ENCODE measurements around the gene C19orf85.

The C19orf85 gene

DNA sequence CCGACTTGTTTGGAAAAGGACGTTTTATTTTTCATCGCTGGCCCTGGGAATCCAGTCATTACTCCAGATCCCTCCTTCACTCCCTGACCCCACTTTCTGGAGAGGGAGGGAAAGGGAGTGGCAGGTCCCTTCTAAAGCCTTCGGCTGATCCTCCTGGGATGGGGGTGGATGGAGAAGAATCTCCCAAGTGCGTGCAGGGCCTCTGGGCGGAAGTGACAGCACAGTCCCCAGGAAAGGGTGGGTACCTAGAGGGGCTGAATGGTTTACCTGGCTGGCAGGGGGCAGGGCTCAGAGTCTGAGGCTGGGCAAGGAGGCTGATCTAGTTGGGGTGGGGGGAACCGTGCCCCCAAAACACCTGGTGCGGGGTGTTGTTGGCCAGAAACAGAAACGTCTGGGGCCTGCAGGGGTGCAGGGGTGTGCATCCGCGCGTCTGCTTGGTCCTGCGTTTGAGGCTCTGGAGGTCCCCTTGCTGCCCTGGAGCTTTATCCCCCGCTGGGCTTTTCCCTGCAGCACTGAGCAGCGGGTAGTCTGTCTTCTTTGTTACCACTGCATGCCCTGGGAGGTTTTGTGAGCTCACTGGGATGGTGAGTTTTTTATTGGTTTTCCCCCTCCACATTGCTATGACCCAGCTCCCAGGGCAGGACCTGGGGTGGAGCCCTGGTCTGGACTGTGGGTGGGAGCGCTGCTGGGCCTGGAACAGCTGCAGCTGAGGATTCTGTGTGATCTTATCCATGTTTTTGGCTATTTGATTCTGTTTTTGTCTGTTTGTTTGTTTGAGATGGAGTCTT, 8.9 kb upstream of the C19orf85 start:
- H3K27ac Mint-ChIP-seq: no peak overlapping the region
- H3K4me3 Mint-ChIP-seq: no peak overlapping the region
- H3K9me3 Mint-ChIP-seq: no peaks in the 10 kb centered on the region
- H3K36me3 Mint-ChIP-seq (ENCODE audit: low read depth): no peaks in the 10 kb centered on the region
- H3K27me3 Mint-ChIP-seq: no peaks in the 10 kb centered on the region
- H3K4me1 Mint-ChIP-seq (ENCODE audit: low read depth): peaks cover 16% of the 10 kb centered on the region

DNA sequence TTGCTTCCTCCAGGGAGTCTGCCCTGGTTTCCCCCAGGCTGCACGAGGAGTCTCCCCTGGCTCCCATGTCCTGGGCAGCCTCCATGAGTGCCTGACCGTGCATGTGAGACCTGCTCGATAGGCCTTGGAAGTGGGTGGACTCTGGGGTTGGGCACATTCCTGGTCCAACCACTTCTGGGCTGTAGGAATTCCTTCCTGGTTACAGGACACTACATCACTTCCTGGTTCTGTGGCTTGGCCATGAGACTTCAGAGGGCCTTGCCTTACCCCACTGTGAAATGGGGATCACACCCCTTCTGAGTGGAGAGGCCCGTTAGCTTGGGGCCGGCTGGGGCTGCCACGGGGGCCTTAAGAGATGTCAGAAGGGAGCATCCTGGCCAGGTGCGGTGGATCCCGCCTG, 7.9 kb upstream of the C19orf85 start:
- Mint-ChIP-seq H3K9me3 (no peaks in the 10 kb centered on the region), H3K27me3 (no peaks in the 10 kb centered on the region), H3K27ac (no peak overlapping the region), H3K4me1 (ENCODE audit: low read depth) (peaks cover 7% of the 10 kb centered on the region), H3K36me3 (ENCODE audit: low read depth) (no peaks in the 10 kb centered on the region), H3K4me3 (no peak overlapping the region)

DNA sequence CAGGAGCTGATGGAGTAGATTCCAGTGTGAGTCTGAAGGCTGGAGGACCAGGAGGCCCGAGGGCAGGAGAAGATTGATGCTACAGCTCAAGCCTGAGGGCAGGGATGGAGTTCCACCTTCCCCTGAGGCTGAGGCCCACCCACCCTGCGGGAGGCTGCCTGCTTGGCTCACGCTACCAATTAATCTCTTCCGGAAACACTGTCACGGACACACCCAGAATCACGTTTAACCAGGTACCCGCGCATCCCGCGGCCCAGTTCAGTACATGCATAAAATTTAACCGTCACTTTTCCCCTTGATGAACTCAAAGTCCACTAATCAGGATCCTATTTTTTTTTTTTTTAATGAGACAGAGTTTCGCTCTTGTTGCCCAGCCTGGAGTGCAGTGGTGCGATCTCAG, 6.7 kb upstream of the C19orf85 start:
- Mint-ChIP-seq H3K27ac (no peak overlapping the region), H3K27me3 (no peaks in the 10 kb centered on the region), H3K4me3 (no peak overlapping the region), H3K36me3 (ENCODE audit: low read depth) (no peaks in the 10 kb centered on the region), H3K4me1 (ENCODE audit: low read depth) (peaks cover 7% of the 10 kb centered on the region), H3K9me3 (no peaks in the 10 kb centered on the region)

DNA sequence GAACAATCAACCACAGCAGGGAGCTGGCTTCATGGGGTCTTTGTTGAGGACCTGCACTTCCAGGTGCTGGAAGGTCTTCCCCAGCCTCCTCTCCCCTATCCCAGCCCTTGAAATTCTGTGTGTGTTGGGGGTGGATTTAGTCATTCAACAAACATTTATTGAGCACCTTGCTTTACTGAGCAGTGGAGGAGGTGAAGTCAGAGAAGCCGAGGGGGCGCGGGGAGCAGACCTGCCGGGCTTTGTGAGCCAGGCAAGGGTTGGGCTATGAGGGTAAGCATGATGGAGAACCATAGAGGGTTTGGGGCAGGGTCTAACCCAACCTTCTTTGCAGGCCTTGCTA, 3.5 kb upstream of the C19orf85 start:
- Mint-ChIP-seq H3K4me3 (no peak overlapping the region), H3K4me1 (ENCODE audit: low read depth) (no peaks in the 10 kb centered on the region), H3K27me3 (no peaks in the 10 kb centered on the region), H3K27ac (no peak overlapping the region), H3K9me3 (no peaks in the 10 kb centered on the region), H3K36me3 (ENCODE audit: low read depth) (no peaks in the 10 kb centered on the region)

DNA sequence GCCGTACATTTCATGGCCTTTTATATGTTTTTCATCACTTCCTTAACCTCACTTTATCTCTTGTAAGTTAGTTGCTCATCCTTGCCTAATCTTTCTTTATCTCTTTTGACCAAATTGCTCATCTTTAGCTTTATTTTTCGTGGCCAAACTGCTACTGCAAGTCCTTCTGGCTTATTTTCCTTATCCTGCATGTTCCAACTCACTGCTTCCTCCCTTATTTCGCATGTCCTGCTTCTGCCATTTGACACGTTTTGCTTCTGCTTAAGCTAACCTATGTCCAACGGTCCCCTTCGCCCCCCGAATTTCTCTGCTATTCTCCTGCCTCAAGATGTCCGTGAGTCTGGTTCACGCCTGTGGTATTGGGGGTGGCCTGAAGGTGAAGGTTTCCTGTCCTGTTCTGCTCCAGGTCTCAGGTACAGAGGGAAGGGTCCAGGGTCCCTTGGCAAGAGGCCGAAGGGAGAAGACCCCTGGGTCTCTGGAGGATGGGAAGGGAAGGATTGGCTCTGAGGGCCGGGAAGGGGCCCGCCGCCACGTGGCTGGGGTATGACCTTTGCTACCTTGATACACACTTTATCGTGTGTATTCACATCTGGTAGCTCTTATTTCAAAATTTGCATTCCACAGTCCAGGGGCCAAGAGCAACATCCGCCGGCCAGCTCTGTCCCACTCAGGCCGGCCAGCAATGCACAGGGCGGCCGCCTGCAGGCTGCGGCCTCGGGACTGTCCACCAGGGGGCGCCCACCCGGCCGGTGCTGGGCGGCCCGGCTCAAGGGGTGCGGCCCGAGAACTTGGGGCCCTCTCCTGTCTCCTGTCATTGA, 2.9 kb upstream of the C19orf85 start:
- H3K27ac Mint-ChIP-seq: no peak overlapping the region
- H3K4me3 Mint-ChIP-seq: no peak overlapping the region
- no peaks in the 10 kb centered on the region for H3K27me3 Mint-ChIP-seq

DNA sequence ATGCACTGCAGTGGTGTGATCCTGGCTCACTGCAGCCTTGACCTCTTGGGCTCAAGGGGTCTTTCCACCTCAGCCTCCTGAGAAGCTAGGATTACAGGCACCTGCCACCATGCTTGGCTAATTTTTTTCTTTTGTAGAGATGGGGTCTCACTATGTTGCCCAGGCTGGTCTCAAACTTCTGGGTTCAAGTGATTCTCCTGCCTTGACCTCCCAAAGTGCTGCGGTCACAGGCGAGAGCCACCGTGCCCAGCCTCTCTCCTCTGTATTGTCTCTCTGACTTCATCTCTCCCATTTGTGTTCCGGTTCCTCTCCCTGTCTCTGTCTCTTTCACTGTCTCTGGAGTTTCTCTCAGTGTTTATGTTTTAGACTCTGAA, 1.7 kb upstream of the C19orf85 start:
- Mint-ChIP-seq H3K36me3 (ENCODE audit: low read depth) (no peaks in the 10 kb centered on the region), H3K4me3 (no peak overlapping the region), H3K27ac (no peak overlapping the region), H3K4me1 (ENCODE audit: low read depth) (peaks cover 11% of the 10 kb centered on the region), H3K27me3 (no peaks in the 10 kb centered on the region), H3K9me3 (no peaks in the 10 kb centered on the region)

More for the DNA sequence above, 2.9 kb upstream of the C19orf85 start:
- Mint-ChIP-seq H3K36me3 (ENCODE audit: low read depth) (no peaks in the 10 kb centered on the region), H3K4me1 (ENCODE audit: low read depth) (peaks cover under 1% of the 10 kb centered on the region), H3K9me3 (no peaks in the 10 kb centered on the region)

DNA sequence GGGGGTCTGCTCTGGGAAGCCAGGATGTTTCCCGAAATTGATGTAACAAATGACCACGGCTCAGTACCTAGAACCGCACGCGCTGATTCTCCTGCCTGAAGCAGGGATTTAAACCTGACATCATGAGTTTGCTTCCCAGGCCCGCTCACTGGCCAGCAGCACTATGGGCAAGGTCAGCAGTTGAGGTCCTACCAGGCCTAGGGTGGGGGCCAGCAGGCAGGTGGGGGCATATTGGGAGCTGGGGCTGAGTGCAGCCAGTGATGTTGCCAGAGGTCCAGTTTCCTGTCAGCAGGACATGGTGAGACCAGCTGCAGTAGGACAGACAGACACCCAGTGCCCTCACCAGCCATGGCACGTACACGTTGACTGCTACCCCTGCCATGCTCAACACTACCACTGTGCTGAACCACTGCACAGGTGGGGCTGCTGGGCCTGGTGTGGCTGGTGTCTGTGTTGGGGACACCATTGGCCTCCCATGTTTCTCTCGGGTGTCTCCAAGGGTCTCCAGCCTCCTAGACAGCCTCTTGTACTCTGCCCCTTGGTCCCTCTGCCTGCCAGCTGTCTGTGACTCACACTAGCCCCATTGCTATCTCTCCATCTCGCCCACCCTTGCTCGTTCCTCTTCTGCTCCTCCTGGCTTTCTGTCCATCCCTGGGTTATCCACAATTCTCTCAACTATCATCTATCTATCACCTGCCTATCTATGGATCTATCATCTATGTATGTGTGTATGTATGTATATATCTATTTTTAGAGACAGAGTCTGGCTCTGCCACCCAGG, 1.1 kb upstream of the C19orf85 start:
- Mint-ChIP-seq H3K9me3 (no peaks in the 10 kb centered on the region), H3K4me1 (ENCODE audit: low read depth) (peaks cover 15% of the 10 kb centered on the region), H3K4me3 (no peak overlapping the region), H3K36me3 (ENCODE audit: low read depth) (no peaks in the 10 kb centered on the region), H3K27ac (no peak overlapping the region), H3K27me3 (no peaks in the 10 kb centered on the region)

DNA sequence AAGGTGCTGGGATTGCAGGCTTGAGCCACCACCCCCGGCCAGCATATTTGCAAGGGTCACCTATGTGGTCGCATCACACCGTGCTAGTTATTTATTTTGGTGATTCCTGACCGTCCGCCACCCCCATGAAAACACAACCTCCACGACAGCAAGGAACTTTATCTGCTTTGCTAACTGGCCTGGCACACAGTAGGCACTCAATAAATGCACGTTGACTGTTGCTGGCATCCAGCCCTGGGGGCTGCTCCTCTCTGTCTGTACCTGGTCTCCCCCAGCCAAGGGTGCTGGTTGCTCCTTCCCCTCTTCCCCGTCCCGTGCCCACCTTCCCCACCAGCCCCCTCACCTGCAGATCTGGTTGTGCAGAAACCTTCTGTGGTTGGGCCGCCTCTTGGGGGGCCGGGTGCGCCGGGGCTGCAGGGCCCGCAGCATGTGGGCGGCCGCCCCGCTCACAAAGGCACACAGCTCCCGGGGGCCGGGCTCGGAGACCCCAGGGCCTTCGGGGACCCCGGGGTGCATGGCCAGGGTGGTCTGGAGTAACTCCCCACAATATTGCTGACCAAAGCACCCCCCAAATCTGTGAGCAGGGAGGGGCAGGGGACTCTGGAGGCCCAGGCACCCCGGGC, 401 bp downstream of the C19orf85 start:
- Mint-ChIP-seq H3K9me3 (no peaks in the 10 kb centered on the region), H3K4me1 (ENCODE audit: low read depth) (peaks cover 24% of the 10 kb centered on the region), H3K27me3 (no peaks in the 10 kb centered on the region), H3K4me3 (no peak overlapping the region), H3K36me3 (ENCODE audit: low read depth) (no peaks in the 10 kb centered on the region), H3K27ac (no peak overlapping the region)

DNA sequence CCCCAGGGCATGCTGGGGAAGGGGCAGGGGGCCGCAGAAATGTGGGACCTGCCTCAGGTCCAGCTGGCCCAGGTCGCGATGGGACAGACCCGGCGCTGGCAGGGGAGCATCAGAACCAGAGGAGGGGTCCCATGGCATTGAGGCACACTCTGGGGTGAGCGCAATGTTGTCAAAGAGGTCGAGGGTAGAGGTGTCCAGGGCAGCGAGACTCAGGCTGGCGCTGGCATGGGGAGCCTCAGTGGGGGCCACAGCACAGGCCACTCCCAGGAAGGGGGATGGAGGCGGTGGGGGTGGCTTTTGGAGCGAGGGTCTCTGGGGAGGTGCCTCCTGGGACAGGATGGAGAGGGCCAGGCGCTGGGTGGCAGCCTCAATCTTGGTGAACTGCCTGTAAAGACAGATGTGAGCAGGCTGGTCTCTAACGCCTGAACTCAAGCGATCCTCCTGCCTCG, 944 bp downstream of the C19orf85 start:
- Mint-ChIP-seq H3K36me3 (ENCODE audit: low read depth) (no peaks in the 10 kb centered on the region), H3K4me3 (no peak overlapping the region), H3K27ac (no peak overlapping the region), H3K4me1 (ENCODE audit: low read depth) (peaks cover 24% of the 10 kb centered on the region), H3K27me3 (no peaks in the 10 kb centered on the region), H3K9me3 (no peaks in the 10 kb centered on the region)

DNA sequence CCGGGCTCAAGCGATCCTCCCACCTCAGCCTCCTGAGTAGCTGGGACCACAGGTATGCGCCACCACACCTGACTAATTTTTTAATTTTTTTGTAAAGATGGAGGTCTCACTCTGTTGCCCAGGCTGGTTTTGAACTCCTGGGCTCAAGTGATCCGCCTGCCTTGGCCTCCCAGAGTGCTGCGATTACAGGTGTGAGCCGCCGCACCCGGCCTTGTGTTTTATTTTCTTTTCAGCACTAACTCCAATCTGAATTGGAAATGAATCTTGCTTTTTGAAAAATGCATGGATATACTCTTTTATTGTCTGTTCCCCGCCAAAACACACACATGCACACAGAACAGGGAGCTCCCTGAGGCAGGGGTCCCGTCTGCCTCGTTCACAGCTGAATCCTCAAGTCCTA, 1.8 kb downstream of the C19orf85 start:
- Mint-ChIP-seq H3K4me3 (peak overlapping the region; percentile 85), H3K4me1 (ENCODE audit: low read depth) (peaks cover 24% of the 10 kb centered on the region), H3K36me3 (ENCODE audit: low read depth) (no peaks in the 10 kb centered on the region), H3K27ac (no peak overlapping the region), H3K9me3 (no peaks in the 10 kb centered on the region), H3K27me3 (no peaks in the 10 kb centered on the region)

DNA sequence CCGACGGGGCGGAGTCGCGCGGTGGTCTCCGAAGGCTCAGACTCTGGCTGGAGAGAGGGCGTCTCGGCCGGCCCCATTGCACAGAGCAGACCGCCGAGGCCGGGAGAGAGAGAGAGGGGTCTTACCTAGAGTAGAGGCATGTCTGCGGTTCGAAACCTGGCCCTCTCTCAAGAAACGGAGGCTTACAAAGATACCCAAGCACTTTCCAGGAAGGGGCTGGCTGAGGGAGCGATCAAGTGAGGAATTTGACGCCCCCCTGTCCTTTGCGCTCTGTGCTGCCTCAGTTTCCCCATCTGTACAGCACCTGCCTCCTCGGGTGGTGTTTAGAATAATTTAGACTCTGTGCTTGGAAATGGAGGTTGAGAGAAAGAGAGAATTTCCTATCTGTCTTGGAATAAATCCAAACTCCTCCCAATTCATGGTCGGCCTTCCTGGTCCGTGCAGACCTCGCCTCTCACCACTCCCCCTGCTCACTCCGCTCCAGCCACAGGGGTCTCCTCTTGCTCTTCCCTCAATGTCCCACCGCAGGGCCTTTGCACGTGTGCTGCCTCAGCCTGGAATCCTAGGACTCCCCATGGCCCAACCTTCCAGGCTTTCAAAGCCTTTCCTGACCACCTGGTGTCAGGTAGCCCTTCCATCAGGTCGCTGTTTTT, 2.5 kb downstream of the C19orf85 start:
- H3K27ac Mint-ChIP-seq: peak overlapping the region; percentile 92
- no peaks in the 10 kb centered on the region for H3K36me3 Mint-ChIP-seq (ENCODE audit: low read depth)
- H3K4me3 Mint-ChIP-seq: peak overlapping the region; percentile 85

DNA sequence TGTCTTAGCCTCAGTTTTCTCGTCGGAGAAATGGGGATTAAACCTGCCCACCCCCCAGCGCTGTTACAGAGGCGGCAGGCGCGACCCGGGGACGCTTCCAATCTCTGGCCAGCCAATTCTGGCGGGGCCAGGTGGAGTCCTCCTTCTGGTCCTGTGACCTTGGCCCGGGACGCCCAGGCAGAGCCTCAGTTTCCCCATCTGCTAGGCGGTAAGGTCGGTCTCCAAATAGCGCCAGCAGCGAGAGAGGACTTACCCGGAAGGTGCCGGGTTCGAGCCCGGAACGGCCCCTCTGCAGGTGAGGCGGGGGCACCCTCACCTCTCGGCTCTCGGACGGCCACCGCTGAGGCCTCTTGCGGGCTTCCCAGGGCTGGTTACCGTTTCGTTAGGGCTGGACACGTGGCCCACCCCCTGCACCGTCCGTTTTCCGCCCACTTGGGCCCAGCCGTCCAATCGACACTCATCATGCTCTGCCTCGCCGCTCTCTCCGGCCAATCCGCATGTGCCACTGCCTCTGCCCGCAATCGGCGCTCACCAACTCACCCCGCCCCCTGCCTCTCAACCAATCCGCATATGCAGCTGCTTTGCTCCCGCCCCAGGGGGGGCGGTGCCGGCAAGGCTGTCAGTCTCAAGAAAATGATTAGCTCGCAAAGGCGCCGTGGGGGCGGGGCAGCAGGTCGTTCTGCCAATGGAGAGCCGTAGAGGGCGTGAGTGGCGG, 3.1 kb downstream of the C19orf85 start, which contains the start of gene ISOC2:
TSS of gene ISOC2 (minus strand) at position 384 of the 715 bp plus-strand sequence. CDS start 5,156 bp downstream, outside the sequence.
- H3K4me3 Mint-ChIP-seq: peak within 1 kb of the TSS; percentile 85

More for the DNA sequence above, 2.5 kb downstream of the C19orf85 start:
- Mint-ChIP-seq H3K4me1 (ENCODE audit: low read depth) (peaks cover 24% of the 10 kb centered on the region), H3K9me3 (no peaks in the 10 kb centered on the region), H3K27me3 (no peaks in the 10 kb centered on the region)

DNA sequence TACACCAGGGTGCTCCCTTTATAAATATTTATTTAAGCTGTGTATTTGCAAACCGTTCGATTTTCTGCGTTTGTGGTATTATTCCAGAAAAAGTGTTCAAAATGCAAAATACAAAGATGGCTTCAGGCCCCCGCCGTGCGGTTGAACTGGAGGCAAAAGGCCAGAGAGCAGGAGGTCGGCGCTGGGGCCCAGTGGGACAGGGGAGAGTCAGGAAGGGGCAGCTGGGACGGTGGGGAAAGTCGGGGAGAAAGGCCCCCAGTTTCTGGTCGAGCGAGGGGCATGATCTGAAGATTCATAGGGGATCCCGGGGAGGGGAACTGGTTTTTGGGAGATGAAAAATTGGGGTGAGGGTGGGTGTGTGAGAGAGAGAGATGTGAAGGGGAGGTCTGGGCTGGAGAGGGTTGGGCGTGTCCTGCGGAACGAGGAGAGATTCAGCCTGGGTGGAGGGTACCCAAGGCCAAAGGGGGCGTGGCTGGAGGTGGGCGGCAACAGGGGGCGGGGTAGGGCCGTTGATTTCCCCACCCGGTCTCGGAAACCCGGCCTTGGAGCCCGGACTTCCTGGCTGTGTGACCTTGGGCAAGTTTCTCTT, 3.8 kb downstream of the C19orf85 start:
- Mint-ChIP-seq H3K9me3 (no peaks in the 10 kb centered on the region), H3K4me1 (ENCODE audit: low read depth) (peaks cover 24% of the 10 kb centered on the region), H3K4me3 (peak overlapping the region; percentile 85), H3K27me3 (no peaks in the 10 kb centered on the region), H3K36me3 (ENCODE audit: low read depth) (no peaks in the 10 kb centered on the region), H3K27ac (peak overlapping the region; percentile 92)

More for the DNA sequence above, 3.1 kb downstream of the C19orf85 start, which contains the start of gene ISOC2:
- Mint-ChIP-seq H3K36me3 (ENCODE audit: low read depth) (no peaks in the 10 kb centered on the region), H3K27me3 (no peaks in the 10 kb centered on the region), H3K4me1 (ENCODE audit: low read depth) (peaks cover 24% of the 10 kb centered on the region), H3K27ac (peak within 1 kb of the TSS; percentile 92), H3K9me3 (no peaks in the 10 kb centered on the region)

All from stimulated activated naive CD8-positive, alpha-beta T cell treated with anti-CD3 and anti-CD28 coated beads, Interleukin-15, Interleukin-2, amounts not matched to agents 100 ng/mL and 50 ng/mL, for 24 hours (primary cell).